GM18873 (cell line): ENCODE measurements around the gene TMEM114.
"Not testable (repeated sequence)": the region's sequence is repeated elsewhere in the genome, so short reads cannot be mapped to it uniquely, and the experiment has no call there.

Experiments
- ATAC-seq: cut with Tn5 transposase; IDR thresholded peaks from one replicate; pipeline ENCODE4 v1.9.1; 2021; ENCODE audit warnings: mild to moderate bottlenecking, moderate library complexity, moderate number of reproducible peaks; ENCODE audit not compliant: unreplicated experiment, low FRiP score

Gene TMEM114

GRCh38 chr16:8576141-8577004 lies 13.9 kb downstream of the TMEM114 start:
- ATAC-seq = no peak

- no peak for ATAC-seq
These were observed 14.9 kb downstream of the TMEM114 start for GRCh38 chr16:8575399-8575798.

GRCh38 chr16:8572919-8573724 lies 17.2 kb downstream of the TMEM114 start:
- no peak for ATAC-seq

- ATAC-seq = no peak
These were observed 18.0 kb downstream of the TMEM114 start for GRCh38 chr16:8572063-8572918.

GRCh38 chr16:8571061-8571596 lies 19.2 kb downstream of the TMEM114 start:
- ATAC-seq = no peak

- ATAC-seq = not testable (repeated sequence)
These were observed 19.9 kb downstream of the TMEM114 start for GRCh38 chr16:8570393-8570792.

- no peak for ATAC-seq
These were observed 20.5 kb downstream of the TMEM114 start for GRCh38 chr16:8569650-8570346.

- ATAC-seq = no peak
These were observed 22.1 kb downstream of the TMEM114 start for GRCh38 chr16:8568231-8568617.

GRCh38 chr16:8567355-8568230 lies 22.7 kb downstream of the TMEM114 start:
- peak; percentile 66 for ATAC-seq

- no peak for ATAC-seq
These were observed 24.8 kb downstream of the TMEM114 start for GRCh38 chr16:8565498-8565897.

- ATAC-seq = no peak
These were observed 25.4 kb downstream of the TMEM114 start for GRCh38 chr16:8564934-8565345.

GRCh38 chr16:8563944-8564540 lies 26.3 kb downstream of the TMEM114 start:
- not testable (repeated sequence) for ATAC-seq

GRCh38 chr16:8561496-8561895 lies 28.8 kb downstream of the TMEM114 start:
- ATAC-seq = no peak

- no peak for ATAC-seq
These were observed 34.9 kb downstream of the TMEM114 start for GRCh38 chr16:8555400-8555799.

GRCh38 chr16:8554881-8555280 lies 35.4 kb downstream of the TMEM114 start:
- ATAC-seq = no peak

- ATAC-seq = no peak
These were observed 36.3 kb downstream of the TMEM114 start for GRCh38 chr16:8554022-8554421.

GRCh38 chr16:8552487-8553221 lies 37.7 kb downstream of the TMEM114 start:
- ATAC-seq = no peak
